Spleen (tissue), 7 donors: ENCODE results near the gene STRIT1.

Source experiments
- CTCF ChIP-seq, 11 experiments: fragments of 200-600 bp in 7 of 11; fragments of 450-650 bp in 4 of 11; sonication (generic) in 4 of 11; IDR thresholded peaks in 8 of 11; conservative IDR thresholded peaks in 3 of 11; 1 replicate in 7 of 11; 2 replicates in 4 of 11; pipeline versions ENCODE4 v1.4.0 to v1.8.0; 2016 to 2021; ENCODE audit warnings: antibody characterized with exemption in 11 of 11, inconsistent platforms in 4 of 11, mild to moderate bottlenecking in 1 of 11
- POLR2AphosphoS5 ChIP-seq, 3 donors: sonication (generic); formaldehyde crosslinking; IDR thresholded peaks; one replicate each; pipeline ENCODE4 v1.5.1; 2017; ENCODE audit warnings: antibody characterized with exemption in 3 of 3
- donor health status: DM: no; HTN: no; CAD: no; lungs with moderate emphysema.
- donor health status: DM: no; HTN: no; CAD: no.
- donor health status: DM: no; HTN: no; CAD: no.

DNA sequence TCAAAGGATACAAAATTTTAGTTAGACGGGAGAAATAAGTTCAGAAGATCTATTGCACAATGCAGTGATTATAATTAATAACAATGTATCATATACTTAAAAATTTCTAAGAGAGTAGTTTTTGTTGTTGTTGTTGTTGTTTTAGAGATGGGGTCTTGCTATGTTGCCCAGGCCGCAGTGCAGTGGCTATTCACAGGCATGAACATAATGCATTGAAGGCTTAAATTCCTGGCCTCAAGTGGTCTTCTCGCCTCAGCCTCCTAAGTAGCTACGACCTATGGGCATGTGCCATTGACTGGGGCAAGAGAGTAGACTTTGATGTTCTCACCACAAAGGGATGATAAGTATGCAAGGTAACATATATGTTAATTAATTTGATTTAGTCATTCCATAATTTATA, 7.5 kb downstream of the STRIT1 start:
- TF ChIP-seq CTCF (IDR thresholded peaks at IDR 0.05 in 8 of 11, conservative IDR thresholded peaks at IDR 0.05 in 3 of 11) (no peak), POLR2AphosphoS5 (IDR thresholded peaks at IDR 0.05) (no peak)
